ENCODE data around the gene HNRNPF. TPM values are rescaled to one million over a fixed set of nuclear protein-coding genes. Genes with fewer than 3 reads are reported as not detected.

HNRNPF gene
- polyA plus RNA-seq, 1 experiment = 178 TPM

GRCh38 chr10:43351301-43351700, 57.7 kb downstream of the HNRNPF start:
- peaks cover 19% of the 10 kb centered on the region for H3K27me3 ChIP-seq (ENCODE audit: control insufficient read depth, insufficient read depth, low read length)
- ChIA-PET CTCF (no interaction called here), POLR2A (no interaction called here)
- H3K9me3 ChIP-seq (ENCODE audit: control insufficient read depth, insufficient read depth, low read length) = no peaks in the 10 kb centered on the region; the same call in 1 of the 2 replicates
- no peak for TF ChIP-seq CTCF (IDR thresholded peaks at IDR 0.05; ENCODE audit: low read depth, low read length)
- H3K27ac ChIP-seq (ENCODE audit: low read depth, low read length) = no peak overlapping the region
- no peak overlapping the region for H3K4me3 ChIP-seq (ENCODE audit: low read depth, low read length)
- DNase-seq (ENCODE audit: low read depth, low spot score) = no peak

GRCh38 chr10:43350686-43351085, 58.3 kb downstream of the HNRNPF start:
- CTCF ChIA-PET = no interaction called here
- POLR2A ChIA-PET = no interaction called here
- Histone ChIP-seq H3K27me3 (ENCODE audit: control insufficient read depth, insufficient read depth, low read length) (peaks cover 19% of the 10 kb centered on the region), H3K9me3 (ENCODE audit: control insufficient read depth, insufficient read depth, low read length) (no peaks in the 10 kb centered on the region; the same call in 1 of the 2 replicates), H3K4me3 (ENCODE audit: low read depth, low read length) (no peak overlapping the region), H3K27ac (ENCODE audit: low read depth, low read length) (no peak overlapping the region)
- no peak for DNase-seq (ENCODE audit: low read depth, low spot score)
- no peak for TF ChIP-seq CTCF (IDR thresholded peaks at IDR 0.05; ENCODE audit: low read depth, low read length)

GRCh38 chr10:43350156-43350555, 58.8 kb downstream of the HNRNPF start:
- H3K4me3 ChIP-seq (ENCODE audit: low read depth, low read length) = no peak overlapping the region
- H3K9me3 ChIP-seq (ENCODE audit: control insufficient read depth, insufficient read depth, low read length) = no peaks in the 10 kb centered on the region; the same call in 1 of the 2 replicates
- no peak for TF ChIP-seq CTCF (IDR thresholded peaks at IDR 0.05; ENCODE audit: low read depth, low read length)
- H3K27ac ChIP-seq (ENCODE audit: low read depth, low read length) = no peak overlapping the region
- DNase-seq (ENCODE audit: low read depth, low spot score) = no peak
- ChIA-PET POLR2A (no interaction called here), CTCF (no interaction called here)
- peaks cover 19% of the 10 kb centered on the region for H3K27me3 ChIP-seq (ENCODE audit: control insufficient read depth, insufficient read depth, low read length)

- Histone ChIP-seq H3K9me3 (ENCODE audit: control insufficient read depth, insufficient read depth, low read length) (no peaks in the 10 kb centered on the region; the same call in 1 of the 2 replicates), H3K27ac (ENCODE audit: low read depth, low read length) (no peak overlapping the region), H3K4me3 (ENCODE audit: low read depth, low read length) (no peak overlapping the region), H3K27me3 (ENCODE audit: control insufficient read depth, insufficient read depth, low read length) (peaks cover 19% of the 10 kb centered on the region)
- peak; percentile 37 for DNase-seq (ENCODE audit: low read depth, low spot score)
- ChIA-PET POLR2A (interaction anchor here (1.0 kb wide), 1 partner anchor 566 kb away, joined by 3 read pairs; the partner anchor contains the start of gene BMS1), CTCF (interaction anchor here (0.6 to 1.8 kb wide), 14 partner anchors 11 to 484 kb away, joined by 3 to 14 read pairs (median 4); no protein-coding TSS in a partner anchor)
- peak; percentile 95 for TF ChIP-seq CTCF (IDR thresholded peaks at IDR 0.05; ENCODE audit: low read depth, low read length)
These were observed 60.3 kb downstream of the HNRNPF start for GRCh38 chr10:43348511-43349312.

- ChIA-PET CTCF (interaction anchor here (0.5 to 1.8 kb wide), 15 partner anchors 17 to 219 kb away, joined by 3 to 14 read pairs (median 3); no protein-coding TSS in a partner anchor), POLR2A (interaction anchor here (1.0 kb wide), 1 partner anchor 566 kb away, joined by 3 read pairs; the partner anchor contains the start of gene BMS1)
- H3K9me3 ChIP-seq (ENCODE audit: control insufficient read depth, insufficient read depth, low read length) = no peaks in the 10 kb centered on the region; the same call in 1 of the 2 replicates
- DNase-seq (ENCODE audit: low read depth, low spot score) = no peak
- H3K27me3 ChIP-seq (ENCODE audit: control insufficient read depth, insufficient read depth, low read length) = peaks cover 19% of the 10 kb centered on the region
- no peak for TF ChIP-seq CTCF (IDR thresholded peaks at IDR 0.05; ENCODE audit: low read depth, low read length)
- H3K27ac ChIP-seq (ENCODE audit: low read depth, low read length) = no peak overlapping the region
- H3K4me3 ChIP-seq (ENCODE audit: low read depth, low read length) = no peak overlapping the region
These were observed 61.0 kb downstream of the HNRNPF start for GRCh38 chr10:43347997-43348396.
